CD4-positive, alpha-beta T cell (primary cell): ENCODE results near the gene WASF3. TPM values are rescaled to one million over a fixed set of nuclear protein-coding genes. Genes with fewer than 3 reads are reported as not detected.

Source experiments
- ATAC-seq: fragments of 200-7000 bp; cut with Tn5 transposase; one replicate; pipeline ENCODE4 v1.10.0; 2022; ENCODE audit warnings: mild to moderate bottlenecking; ENCODE audit not compliant: poor library complexity
- CTCF ChIA-PET: fragments of 350-600 bp; sonication (Branson Sonifier 250); formaldehyde crosslinking; loops from one replicate; lab custom pipeline; 2021; ENCODE audit warnings: antibody characterized with exemption, inconsistent platforms; lab: Charles Lee
- POLR2A ChIA-PET: fragments of 350-600 bp; sonication (Branson Sonifier 250); formaldehyde crosslinking; loops from one replicate; lab custom pipeline; 2021; ENCODE audit warnings: antibody characterized with exemption, inconsistent platforms; lab: Charles Lee
- DNase-seq, 14 experiments: peaks; one replicate each; pipeline ENCODE4 v3.0.0-alpha.2; 2013 to 2020; ENCODE audit warnings: mixed read lengths in 2 of 14
- H3K27ac ChIP-seq, 2 donors: one replicate each; pipeline versions ENCODE4 v1.5.1 to v1.7.0; 2013; ENCODE audit warnings: low read length in 2 of 2, low read depth in 1 of 2, mild to moderate bottlenecking in 1 of 2
- H3K27me3 ChIP-seq, 2 experiments: 1 replicate in 1 of 2; 2 replicates in 1 of 2; pipeline versions ENCODE4 v1.6.1 to v1.7.0; 2013; ENCODE audit warnings: low read length in 2 of 2, control low read depth in 1 of 2, mild to moderate bottlenecking in 1 of 2, moderate library complexity in 1 of 2; ENCODE audit not compliant: insufficient read depth in 2 of 2, control insufficient read depth in 1 of 2
- H3K36me3 ChIP-seq: one replicate; pipeline ENCODE4 v1.6.1; 2013; ENCODE audit warnings: low read length, control low read depth; ENCODE audit not compliant: insufficient read depth
- H3K4me1 ChIP-seq: one replicate; pipeline ENCODE4 v1.6.1; 2013; ENCODE audit warnings: low read length, control low read depth; ENCODE audit not compliant: insufficient read depth
- H3K4me3 ChIP-seq: one replicate; pipeline ENCODE4 v1.5.1; 2013; ENCODE audit warnings: mild to moderate bottlenecking, low read length, moderate library complexity
- H3K9me3 ChIP-seq, 2 experiments: 1 replicate in 1 of 2; 2 replicates in 1 of 2; pipeline versions ENCODE4 v1.6.1 to v1.7.0; 2013; ENCODE audit warnings: low read length in 2 of 2, mild to moderate bottlenecking in 2 of 2, control low read depth in 1 of 2, moderate library complexity in 1 of 2; ENCODE audit not compliant: control insufficient read depth in 1 of 2, insufficient read depth in 1 of 2
- H3K27ac Mint-ChIP-seq: one replicate; pipeline ENCODE4 v1.8.0; 2020; ENCODE audit warnings: mixed read lengths
- H3K27me3 Mint-ChIP-seq: one replicate; pipeline ENCODE4 v1.8.0; 2021; ENCODE audit warnings: mixed read lengths
- H3K36me3 Mint-ChIP-seq: one replicate; pipeline ENCODE4 v1.8.0; 2021; ENCODE audit warnings: low read depth, mixed read lengths
- H3K4me1 Mint-ChIP-seq: one replicate; pipeline ENCODE4 v1.8.0; 2021; ENCODE audit warnings: low read depth, mixed read lengths
- H3K4me3 Mint-ChIP-seq: one replicate; pipeline ENCODE4 v1.8.0; 2020; ENCODE audit warnings: mild to moderate bottlenecking, mixed read lengths
- H3K9me3 Mint-ChIP-seq: one replicate; pipeline ENCODE4 v1.8.0; 2020; ENCODE audit warnings: mixed read lengths
- intact Hi-C, 2 experiments: fragments of 100-400 bp; cut with DNase I in 1 of 2; cut with micrococcal nuclease in 1 of 2; formaldehyde crosslinking; loops; one replicate each; pipeline versions ENCODE4 v1.15.1 to v1.9.0; 2023 to 2025; cut with DNase I, micrococcal nuclease
- total RNA-seq, 174 experiments: library from RNA in 2 of 174; stranded (reverse) in 2 of 174; gene quantifications; one replicate each; pipeline ENCODE4 v1.2.3 and lab custom pipeline; 2021 to 2026
- TF ChIP-seq, protein P1 (sequence below): fragments of 200-600 bp; IDR thresholded peaks from one replicate; pipeline ENCODE4 v1.8.0; 2022; ENCODE audit warnings: antibody characterized with exemption, mild to moderate bottlenecking

Gene WASF3
- total RNA-seq, 2 experiments from 2014 or later: 0.08 TPM; not detected in 1

DNA sequence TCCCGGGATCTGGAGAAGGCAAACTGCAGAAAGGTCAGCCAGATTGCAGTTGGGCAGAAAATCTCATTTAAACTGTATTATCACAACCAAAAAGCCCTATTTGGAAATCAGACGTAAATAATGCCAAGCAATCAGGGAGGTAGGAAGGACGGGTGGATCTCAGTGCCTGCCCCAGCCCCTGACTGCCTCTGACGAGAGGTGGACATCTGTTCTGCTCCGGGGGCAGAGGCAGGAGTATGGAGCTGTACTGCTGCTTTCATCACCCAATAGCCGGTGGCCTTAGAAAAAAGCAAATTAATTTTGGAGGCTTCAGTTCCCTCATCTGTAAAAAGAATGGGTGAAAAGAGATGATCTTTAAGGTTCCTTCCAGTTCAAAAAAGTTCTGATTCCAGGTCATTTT, 43.6 kb upstream of the WASF3 start:
- ATAC-seq (no peak), DNase-seq (no peak)
- H3K36me3 ChIP-seq: no peaks in the 10 kb centered on the region
- TF ChIP-seq, protein P1, sequence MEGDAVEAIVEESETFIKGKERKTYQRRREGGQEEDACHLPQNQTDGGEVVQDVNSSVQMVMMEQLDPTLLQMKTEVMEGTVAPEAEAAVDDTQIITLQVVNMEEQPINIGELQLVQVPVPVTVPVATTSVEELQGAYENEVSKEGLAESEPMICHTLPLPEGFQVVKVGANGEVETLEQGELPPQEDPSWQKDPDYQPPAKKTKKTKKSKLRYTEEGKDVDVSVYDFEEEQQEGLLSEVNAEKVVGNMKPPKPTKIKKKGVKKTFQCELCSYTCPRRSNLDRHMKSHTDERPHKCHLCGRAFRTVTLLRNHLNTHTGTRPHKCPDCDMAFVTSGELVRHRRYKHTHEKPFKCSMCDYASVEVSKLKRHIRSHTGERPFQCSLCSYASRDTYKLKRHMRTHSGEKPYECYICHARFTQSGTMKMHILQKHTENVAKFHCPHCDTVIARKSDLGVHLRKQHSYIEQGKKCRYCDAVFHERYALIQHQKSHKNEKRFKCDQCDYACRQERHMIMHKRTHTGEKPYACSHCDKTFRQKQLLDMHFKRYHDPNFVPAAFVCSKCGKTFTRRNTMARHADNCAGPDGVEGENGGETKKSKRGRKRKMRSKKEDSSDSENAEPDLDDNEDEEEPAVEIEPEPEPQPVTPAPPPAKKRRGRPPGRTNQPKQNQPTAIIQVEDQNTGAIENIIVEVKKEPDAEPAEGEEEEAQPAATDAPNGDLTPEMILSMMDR: no peak
- H3K4me1 Mint-ChIP-seq: no peaks in the 10 kb centered on the region
- H3K4me1 ChIP-seq: no peaks in the 10 kb centered on the region
- H3K9me3 ChIP-seq: peaks cover 10 to 14% of the 10 kb centered on the region in 2 experiments
- CTCF ChIA-PET: no interaction called here
- H3K9me3 Mint-ChIP-seq: peaks cover 7% of the 10 kb centered on the region
- H3K27me3 ChIP-seq: peaks cover 11 to 14% of the 10 kb centered on the region in 2 experiments
- H3K4me3 Mint-ChIP-seq: no peak overlapping the region
- H3K36me3 Mint-ChIP-seq: no peaks in the 10 kb centered on the region
- POLR2A ChIA-PET: no interaction called here
- intact Hi-C loops: no loop called here
- H3K4me3 ChIP-seq: no peak overlapping the region
- H3K27ac ChIP-seq: no peak overlapping the region
- no peak overlapping the region for H3K27ac Mint-ChIP-seq
- peaks cover 26% of the 10 kb centered on the region for H3K27me3 Mint-ChIP-seq

DNA sequence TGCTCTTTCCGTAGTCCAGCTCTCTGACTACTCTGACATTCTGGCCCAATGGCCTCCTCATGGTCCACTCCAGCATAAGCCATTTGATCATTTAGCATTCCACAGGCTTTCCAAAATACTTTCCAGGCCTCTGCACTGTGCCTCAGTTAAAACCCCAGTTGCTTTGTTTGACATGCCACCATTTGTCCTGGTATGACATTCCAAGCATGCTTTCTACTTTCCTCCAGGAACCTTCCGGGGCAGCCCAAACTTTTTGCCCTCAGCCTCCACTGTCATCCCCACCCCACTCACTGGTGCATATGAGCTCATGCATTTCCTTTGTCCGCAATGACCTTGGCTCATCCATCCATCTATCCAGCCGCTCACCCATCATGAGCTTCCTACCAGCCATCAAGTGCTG, 41.8 kb upstream of the WASF3 start:
- H3K27me3 ChIP-seq: peaks cover 10 to 14% of the 10 kb centered on the region in 2 experiments
- Mint-ChIP-seq H3K4me3 (no peak overlapping the region), H3K36me3 (no peaks in the 10 kb centered on the region), H3K27me3 (peaks cover 30% of the 10 kb centered on the region), H3K27ac (no peak overlapping the region), H3K4me1 (no peaks in the 10 kb centered on the region), H3K9me3 (no peaks in the 10 kb centered on the region)
- no peak overlapping the region for H3K27ac ChIP-seq
- ChIA-PET CTCF (no interaction called here), POLR2A (no interaction called here)
- peaks cover 0 to 3% of the 10 kb centered on the region in 2 experiments for H3K9me3 ChIP-seq
- DNase-seq (no peak), ATAC-seq (no peak)
- H3K36me3 ChIP-seq: no peaks in the 10 kb centered on the region
- intact Hi-C loops: no loop called here
- no peak overlapping the region for H3K4me3 ChIP-seq
- TF ChIP-seq, protein P1: no peak
- H3K4me1 ChIP-seq: no peaks in the 10 kb centered on the region

DNA sequence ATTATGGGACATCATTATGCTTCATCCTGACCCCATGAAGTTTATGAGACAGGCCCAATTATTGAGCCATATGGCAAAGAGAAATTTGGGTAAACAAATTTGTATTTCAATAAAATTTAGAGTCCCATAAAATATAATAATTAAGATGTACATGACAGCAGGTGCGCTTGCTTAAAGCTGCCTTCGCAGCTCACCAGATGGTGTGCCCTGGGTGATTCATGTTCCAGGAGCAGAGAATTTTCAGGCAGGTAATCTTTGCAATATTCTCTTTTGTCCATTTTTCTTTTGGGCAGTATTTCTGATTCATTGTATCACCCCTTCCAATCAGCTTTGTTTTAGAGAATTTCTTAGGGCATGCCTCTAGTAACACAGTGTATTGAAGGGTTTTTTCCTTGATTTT, 39.5 kb upstream of the WASF3 start:
- CTCF ChIA-PET: no interaction called here

More for the DNA sequence above, 39.5 kb upstream of the WASF3 start:
- no peaks in the 10 kb centered on the region for H3K9me3 ChIP-seq
- Mint-ChIP-seq H3K27me3 (peaks cover 20% of the 10 kb centered on the region), H3K27ac (no peak overlapping the region), H3K4me3 (no peak overlapping the region), H3K9me3 (no peaks in the 10 kb centered on the region), H3K36me3 (no peaks in the 10 kb centered on the region), H3K4me1 (no peaks in the 10 kb centered on the region)
- H3K36me3 ChIP-seq: no peaks in the 10 kb centered on the region
- H3K4me3 ChIP-seq: no peak overlapping the region
- H3K27ac ChIP-seq: no peak overlapping the region
- intact Hi-C loops: no loop called here
- peaks cover 10 to 14% of the 10 kb centered on the region in 2 experiments for H3K27me3 ChIP-seq
- H3K4me1 ChIP-seq: no peaks in the 10 kb centered on the region
- TF ChIP-seq, protein P1: no peak
- DNase-seq: no peak
- ATAC-seq: no peak
- POLR2A ChIA-PET: no interaction called here
